Measurements from ENCODE around the gene C3orf18.

Gene C3orf18

DNA sequence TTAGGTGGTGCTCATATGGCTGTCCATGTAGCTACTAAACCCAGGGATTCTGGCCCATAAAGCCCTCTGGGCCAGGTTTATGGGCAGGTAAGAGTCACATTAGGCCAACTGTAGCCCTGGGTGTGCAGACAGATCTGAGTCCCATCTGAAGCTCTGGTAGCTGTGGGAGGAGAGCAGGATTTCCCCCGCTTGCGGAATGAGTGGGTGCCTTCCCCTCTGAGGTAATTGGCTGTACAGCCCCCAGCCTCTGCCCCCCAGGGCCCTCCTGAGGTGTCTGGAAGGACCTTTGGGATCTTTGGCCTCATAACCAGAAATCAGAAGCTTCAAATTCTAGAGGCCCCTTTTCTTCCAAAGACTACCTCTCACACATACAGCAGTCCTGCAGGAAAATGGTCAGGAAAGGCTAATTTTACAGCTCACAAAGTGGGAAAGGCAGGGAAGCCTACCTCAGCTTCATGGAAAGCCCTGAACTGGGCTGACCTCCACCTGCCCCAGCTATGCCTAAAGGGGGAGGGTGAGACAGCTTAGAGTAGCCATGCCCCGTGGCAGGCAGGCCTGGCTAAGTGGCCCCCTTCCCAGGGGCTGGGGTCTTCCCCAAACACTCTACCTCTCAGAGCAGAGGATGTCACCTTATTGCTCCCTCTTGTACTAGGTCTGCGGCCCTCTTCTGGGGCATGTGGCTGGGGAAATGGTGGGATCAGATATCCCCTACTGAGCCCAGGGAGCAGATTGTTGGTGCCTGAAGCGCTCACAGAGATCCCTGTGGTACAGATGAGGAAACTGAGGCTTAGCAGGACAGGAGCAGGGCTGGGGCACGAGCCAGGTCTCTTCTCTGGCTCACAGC, 18.6 kb upstream of the C3orf18 start:
- no peak overlapping the region for H3K9ac ChIP-seq (ENCODE audit: low read length)
- H3K4me3 ChIP-seq (ENCODE audit: low read length) = no peak overlapping the region
- peaks cover 34% of the 10 kb centered on the region for H3K4me1 ChIP-seq (ENCODE audit: low read length)
- H3K79me2 ChIP-seq (ENCODE audit: low read length) = no peaks in the 10 kb centered on the region
- H3K4me2 ChIP-seq (ENCODE audit: low read length) = no peak overlapping the region
- H3K36me3 ChIP-seq (replicated peaks; ENCODE audit: low read depth, low read length) = no peaks in the 10 kb centered on the region
- H2AFZ ChIP-seq (ENCODE audit: low read depth, low read length) = no peak overlapping the region
- H3K27ac ChIP-seq (ENCODE audit: low read length) = no peak overlapping the region
- TF ChIP-seq EZH2phosphoT487 (IDR thresholded peaks at IDR 0.05; ENCODE audit: low read depth) = no peak
- no peak for TF ChIP-seq CTCF (IDR thresholded peaks at IDR 0.05; ENCODE audit: low read depth, low read length)
- no peaks in the 10 kb centered on the region for H4K20me1 ChIP-seq (ENCODE audit: insufficient read depth, low read length)
- no peaks in the 10 kb centered on the region for H3K9me3 ChIP-seq (ENCODE audit: insufficient read depth, low read length)
- H3K27me3 ChIP-seq (ENCODE audit: low read depth, low read length) = no peaks in the 10 kb centered on the region

DNA sequence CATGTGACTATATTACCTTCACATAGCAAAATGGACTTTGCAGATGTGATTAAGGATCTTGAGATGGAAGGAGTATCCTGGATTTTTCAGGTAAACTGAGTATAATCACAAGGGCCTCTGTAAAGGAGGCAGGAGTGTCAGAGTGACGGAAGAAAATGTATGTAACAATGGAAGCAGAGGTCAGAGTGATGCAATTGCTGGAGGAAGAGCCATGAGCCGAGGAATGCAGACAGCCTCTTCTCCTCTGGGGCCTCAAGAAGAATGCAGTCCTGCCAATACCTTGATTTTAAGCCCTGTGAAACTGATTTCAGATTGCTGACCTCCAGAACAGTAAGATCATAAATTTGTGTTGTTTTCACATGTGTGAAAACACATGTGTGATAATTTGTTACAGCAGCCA, 16.8 kb upstream of the C3orf18 start:
- H3K9me3 ChIP-seq (ENCODE audit: insufficient read depth, low read length) = no peaks in the 10 kb centered on the region
- no peaks in the 10 kb centered on the region for H3K79me2 ChIP-seq (ENCODE audit: low read length)
- no peak overlapping the region for H3K4me3 ChIP-seq (ENCODE audit: low read length)
- TF ChIP-seq EZH2phosphoT487 (IDR thresholded peaks at IDR 0.05; ENCODE audit: low read depth) (no peak), CTCF (IDR thresholded peaks at IDR 0.05; ENCODE audit: low read depth, low read length) (no peak)
- H3K27ac ChIP-seq (ENCODE audit: low read length) = no peak overlapping the region
- H4K20me1 ChIP-seq (ENCODE audit: insufficient read depth, low read length) = no peaks in the 10 kb centered on the region
- no peak overlapping the region for H3K4me2 ChIP-seq (ENCODE audit: low read length)
- H3K9ac ChIP-seq (ENCODE audit: low read length) = no peak overlapping the region
- H3K27me3 ChIP-seq (ENCODE audit: low read depth, low read length) = no peaks in the 10 kb centered on the region
- peaks cover 18% of the 10 kb centered on the region for H3K4me1 ChIP-seq (ENCODE audit: low read length)
- peaks cover 4% of the 10 kb centered on the region for H3K36me3 ChIP-seq (replicated peaks; ENCODE audit: low read depth, low read length)
- no peak overlapping the region for H2AFZ ChIP-seq (ENCODE audit: low read depth, low read length)

DNA sequence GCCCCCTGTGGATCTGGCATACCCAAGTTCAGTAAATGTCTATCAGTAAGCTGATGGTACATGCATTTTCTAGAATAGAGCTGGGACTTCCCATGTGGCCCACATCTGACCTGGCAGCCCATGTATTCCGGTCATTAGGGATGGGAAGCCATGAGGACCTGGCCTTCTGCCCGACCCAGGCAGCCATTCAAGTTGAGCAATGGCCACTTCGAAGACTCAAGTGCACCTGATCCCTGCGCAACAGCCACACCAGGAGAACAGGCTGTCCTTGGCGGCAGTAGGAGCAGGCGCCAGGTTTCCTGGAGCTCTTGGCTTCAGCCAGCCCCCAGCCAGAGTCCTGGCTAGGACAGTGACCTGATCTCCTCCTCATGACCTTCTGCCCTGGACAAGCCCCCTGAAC, 16.4 kb upstream of the C3orf18 start:
- peaks cover 4% of the 10 kb centered on the region for H3K36me3 ChIP-seq (replicated peaks; ENCODE audit: low read depth, low read length)
- H3K27me3 ChIP-seq (ENCODE audit: low read depth, low read length) = no peaks in the 10 kb centered on the region
- TF ChIP-seq EZH2phosphoT487 (IDR thresholded peaks at IDR 0.05; ENCODE audit: low read depth) (no peak), CTCF (IDR thresholded peaks at IDR 0.05; ENCODE audit: low read depth, low read length) (no peak)
- H3K9ac ChIP-seq (ENCODE audit: low read length) = no peak overlapping the region
- no peak overlapping the region for H3K27ac ChIP-seq (ENCODE audit: low read length)
- no peaks in the 10 kb centered on the region for H3K9me3 ChIP-seq (ENCODE audit: insufficient read depth, low read length)
- H3K79me2 ChIP-seq (ENCODE audit: low read length) = no peaks in the 10 kb centered on the region
- H4K20me1 ChIP-seq (ENCODE audit: insufficient read depth, low read length) = no peaks in the 10 kb centered on the region
- peaks cover 13% of the 10 kb centered on the region for H3K4me1 ChIP-seq (ENCODE audit: low read length)
- H3K4me2 ChIP-seq (ENCODE audit: low read length) = no peak overlapping the region
- H3K4me3 ChIP-seq (ENCODE audit: low read length) = no peak overlapping the region
- H2AFZ ChIP-seq (ENCODE audit: low read depth, low read length) = no peak overlapping the region

GRCh38 chr3:50582083-50582482, 14.5 kb upstream of the C3orf18 start:
- Histone ChIP-seq H3K9me3 (ENCODE audit: insufficient read depth, low read length) (no peaks in the 10 kb centered on the region), H3K36me3 (replicated peaks; ENCODE audit: low read depth, low read length) (peaks cover 4% of the 10 kb centered on the region), H3K9ac (ENCODE audit: low read length) (no peak overlapping the region), H4K20me1 (ENCODE audit: insufficient read depth, low read length) (no peaks in the 10 kb centered on the region), H3K27ac (ENCODE audit: low read length) (no peak overlapping the region), H3K79me2 (ENCODE audit: low read length) (no peaks in the 10 kb centered on the region), H3K4me2 (ENCODE audit: low read length) (no peak overlapping the region), H3K27me3 (ENCODE audit: low read depth, low read length) (no peaks in the 10 kb centered on the region), H2AFZ (ENCODE audit: low read depth, low read length) (no peak overlapping the region), H3K4me1 (ENCODE audit: low read length) (no peaks in the 10 kb centered on the region), H3K4me3 (ENCODE audit: low read length) (no peak overlapping the region)
- TF ChIP-seq CTCF (IDR thresholded peaks at IDR 0.05; ENCODE audit: low read depth, low read length) (no peak), EZH2phosphoT487 (IDR thresholded peaks at IDR 0.05; ENCODE audit: low read depth) (no peak)
